Measurements from ENCODE around the gene STARD9.
A peak's percentile ranks its signal among the peaks of the same experiment; 100 is the strongest.
"Not testable (repeated sequence)": the region's sequence is repeated elsewhere in the genome, so short reads cannot be mapped to it uniquely, and the experiment has no call there.

STARD9 gene

GRCh38 chr15:42590619-42591237, 15.3 kb downstream of the STARD9 start:
- no peak for DNase-seq (ENCODE audit: low read depth in 2 of 2, low spot score in 1 of 2)

- no peak for DNase-seq (ENCODE audit: low read depth in 2 of 2, low spot score in 1 of 2)
Measured at GRCh38 chr15:42591238-42591934, 16.0 kb downstream of the STARD9 start.

- DNase-seq (ENCODE audit: low read depth in 2 of 2, low spot score in 1 of 2): no peak
Measured at GRCh38 chr15:42592716-42593115, 17.3 kb downstream of the STARD9 start.

- DNase-seq (ENCODE audit: low read depth in 2 of 2, low spot score in 1 of 2): no peak
Measured at GRCh38 chr15:42593143-42593542, 17.7 kb downstream of the STARD9 start.

DNA sequence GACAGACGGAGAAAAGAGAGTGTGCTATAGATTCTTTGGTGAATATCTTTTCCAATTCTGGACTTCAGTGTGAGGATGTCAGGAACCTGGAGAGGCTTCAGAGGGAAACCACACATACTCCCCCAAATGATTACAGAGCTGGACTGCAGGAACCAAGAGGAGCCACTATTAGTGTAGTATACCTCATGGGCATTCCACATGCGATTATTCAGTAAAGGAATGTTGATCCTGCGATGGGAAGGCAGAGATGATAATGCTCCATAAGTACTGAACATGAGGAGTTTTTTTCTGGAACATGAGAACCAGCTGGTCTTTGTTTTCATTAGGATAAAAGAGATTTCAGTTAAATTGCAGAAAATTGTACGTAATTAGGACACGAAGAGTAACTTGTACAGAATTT, 18.7 kb downstream of the STARD9 start:
- no peak for DNase-seq (ENCODE audit: low read depth in 2 of 2, low spot score in 1 of 2)

GRCh38 chr15:42595626-42596240, 20.3 kb downstream of the STARD9 start:
- DNase-seq (ENCODE audit: low read depth in 2 of 2, low spot score in 1 of 2): no peak

- DNase-seq (ENCODE audit: low read depth in 2 of 2, low spot score in 1 of 2): not testable (repeated sequence)
Measured at GRCh38 chr15:42601316-42601715, 25.9 kb downstream of the STARD9 start.

DNA sequence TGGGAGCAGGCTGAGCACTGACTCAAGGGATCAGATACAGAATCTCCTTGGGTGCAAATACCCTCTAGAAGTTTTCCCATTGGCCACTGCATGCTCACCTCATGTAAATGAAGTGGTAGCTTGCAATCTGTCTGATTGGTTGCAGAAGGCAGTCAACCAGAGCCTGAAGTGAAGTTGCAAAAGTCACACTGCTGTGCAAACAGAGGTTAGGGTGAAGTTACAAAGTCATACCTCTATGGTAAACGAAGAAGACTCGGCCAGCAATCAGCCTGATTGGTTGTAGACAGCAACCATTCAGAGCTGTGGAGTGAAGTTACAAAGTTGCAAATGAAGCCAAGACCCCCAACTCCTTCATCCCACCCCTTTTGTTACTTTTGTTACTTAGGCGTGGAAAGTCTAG, 27.1 kb downstream of the STARD9 start:
- no peak for DNase-seq (ENCODE audit: low read depth in 2 of 2, low spot score in 1 of 2)

- DNase-seq (ENCODE audit: low read depth in 2 of 2, low spot score in 1 of 2): no peak
Measured at GRCh38 chr15:42603978-42604377, 28.6 kb downstream of the STARD9 start.

GRCh38 chr15:42604894-42605744, 29.7 kb downstream of the STARD9 start:
- no peak for DNase-seq (ENCODE audit: low read depth in 2 of 2, low spot score in 1 of 2)

DNA sequence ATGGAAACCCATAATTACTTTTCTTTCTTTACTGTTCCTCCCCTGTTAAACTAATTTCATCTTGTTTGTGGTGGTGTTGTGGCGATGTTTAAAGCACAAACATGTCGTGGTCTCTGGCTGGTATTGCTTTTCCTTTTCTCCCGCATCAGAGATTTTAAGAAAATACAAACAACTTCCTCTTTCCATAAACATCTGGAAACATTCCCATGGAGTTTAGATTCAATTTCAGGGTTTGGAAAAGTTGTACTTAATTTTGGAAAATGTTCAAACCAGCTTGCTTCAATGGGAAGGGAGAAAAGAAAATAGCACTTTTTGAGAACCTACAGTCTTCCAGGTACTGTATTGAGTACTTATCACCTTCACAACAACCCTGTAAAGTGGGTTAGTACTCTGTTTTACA, 30.4 kb downstream of the STARD9 start:
- DNase-seq (ENCODE audit: low read depth in 2 of 2, low spot score in 1 of 2): no peak

DNA sequence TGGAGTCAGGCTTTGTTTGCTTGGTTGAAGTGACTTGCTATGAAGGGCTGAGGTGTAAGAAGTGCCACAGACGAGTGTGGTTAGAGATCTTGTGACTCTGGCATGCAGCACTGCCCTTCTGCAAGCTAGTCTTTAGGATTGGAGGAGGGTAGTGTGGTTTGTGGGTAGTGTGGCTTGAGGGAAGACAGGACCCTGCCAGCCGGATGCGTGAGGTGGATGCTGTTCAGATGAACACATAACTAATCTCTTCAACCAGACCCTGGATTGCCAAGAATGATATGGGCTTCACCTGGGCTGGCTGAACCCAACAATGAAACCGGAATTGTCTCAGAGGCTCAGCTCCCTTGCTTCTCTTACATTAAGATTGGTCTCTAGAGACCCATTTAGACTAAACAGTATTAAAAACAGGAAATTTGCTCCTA, 32.7 kb downstream of the STARD9 start:
- peak in 1 of 2 donors; percentile 30 for DNase-seq (ENCODE audit: low read depth in 2 of 2, low spot score in 1 of 2)

DNA sequence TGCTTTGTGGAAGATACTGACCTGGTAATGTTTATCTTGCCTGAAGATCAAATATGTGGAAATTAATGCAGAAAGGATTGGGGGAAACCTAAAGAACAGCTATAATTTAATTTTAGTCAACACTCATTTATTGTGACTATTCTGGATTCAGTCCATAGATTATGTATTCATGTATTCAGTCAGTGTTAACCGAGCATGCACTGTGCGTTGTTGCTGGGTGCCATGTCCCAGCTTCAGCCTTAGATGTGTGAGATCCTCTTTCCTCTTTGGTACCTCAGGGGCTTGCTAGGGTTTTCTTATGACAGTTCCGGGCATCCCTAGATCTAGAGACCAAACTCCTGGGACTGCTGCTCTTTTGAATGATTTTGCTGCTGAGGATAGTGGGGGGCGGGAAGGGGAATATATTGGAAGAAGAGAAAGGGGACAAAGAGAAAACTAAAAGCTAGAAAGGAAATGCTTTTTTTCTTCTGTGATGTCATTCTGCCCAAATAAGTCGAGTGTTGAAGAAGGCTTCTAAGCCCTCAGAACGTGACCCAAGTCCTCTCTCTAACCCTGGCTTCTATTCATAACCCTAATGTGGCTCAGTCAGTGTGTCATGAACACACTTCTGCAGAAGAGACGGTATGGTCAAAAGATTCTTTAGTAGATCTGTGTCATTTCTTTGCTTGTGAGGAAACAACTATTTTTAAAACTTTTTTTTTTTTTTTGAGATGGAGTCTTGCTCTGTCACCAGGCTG, 33.5 kb downstream of the STARD9 start:
- no peak for DNase-seq (ENCODE audit: low read depth in 2 of 2, low spot score in 1 of 2)

DNA sequence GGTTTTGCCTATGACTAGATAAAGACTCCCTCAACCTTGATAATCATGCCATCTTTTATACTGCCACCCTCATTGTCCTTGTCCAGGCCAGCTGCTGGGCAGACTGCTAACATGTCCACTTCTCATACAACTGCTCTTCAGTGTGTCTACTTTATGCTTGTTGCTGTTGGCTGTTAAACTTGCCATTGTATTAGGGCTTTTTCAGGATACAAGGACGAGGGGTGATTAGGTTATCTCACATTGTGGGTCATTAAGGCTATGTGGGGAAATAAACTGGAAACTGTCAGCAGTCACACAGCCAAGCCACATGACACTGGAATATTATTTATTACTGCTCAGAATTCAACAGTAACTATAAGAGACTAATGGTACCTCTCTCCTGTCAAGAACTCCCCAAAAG, 36.1 kb downstream of the STARD9 start:
- no peak for DNase-seq (ENCODE audit: low read depth in 2 of 2, low spot score in 1 of 2)

DNA sequence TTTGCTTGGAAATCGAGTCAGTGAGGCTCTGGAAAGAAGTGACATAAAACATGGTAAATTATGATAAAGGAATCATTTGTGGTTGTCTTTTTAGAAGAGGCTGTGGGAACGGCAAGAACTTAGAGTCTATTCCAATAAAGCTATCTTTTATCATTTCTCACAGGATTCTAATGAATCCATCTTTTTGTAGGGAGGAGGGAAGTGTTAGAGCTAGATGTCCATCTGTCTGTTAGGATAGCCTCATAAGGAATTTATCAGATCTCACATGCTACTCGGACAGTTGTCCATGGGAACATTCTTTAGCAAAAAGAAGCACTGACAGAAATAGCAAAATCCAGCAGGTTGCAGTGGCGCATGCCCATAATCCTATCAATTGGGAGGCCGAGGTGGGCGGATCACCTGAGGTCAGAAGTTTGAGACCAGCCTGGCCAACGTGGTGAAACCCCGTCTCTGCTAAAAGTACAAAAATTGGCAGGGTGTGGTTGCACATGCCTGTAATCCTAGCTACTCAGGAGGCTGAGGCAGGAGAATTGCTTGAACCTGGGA, 37.0 kb downstream of the STARD9 start:
- DNase-seq (ENCODE audit: low read depth in 2 of 2, low spot score in 1 of 2): no peak

- no peak for DNase-seq (ENCODE audit: low read depth in 2 of 2, low spot score in 1 of 2)
Measured at GRCh38 chr15:42616107-42616506, 40.7 kb downstream of the STARD9 start.

DNA sequence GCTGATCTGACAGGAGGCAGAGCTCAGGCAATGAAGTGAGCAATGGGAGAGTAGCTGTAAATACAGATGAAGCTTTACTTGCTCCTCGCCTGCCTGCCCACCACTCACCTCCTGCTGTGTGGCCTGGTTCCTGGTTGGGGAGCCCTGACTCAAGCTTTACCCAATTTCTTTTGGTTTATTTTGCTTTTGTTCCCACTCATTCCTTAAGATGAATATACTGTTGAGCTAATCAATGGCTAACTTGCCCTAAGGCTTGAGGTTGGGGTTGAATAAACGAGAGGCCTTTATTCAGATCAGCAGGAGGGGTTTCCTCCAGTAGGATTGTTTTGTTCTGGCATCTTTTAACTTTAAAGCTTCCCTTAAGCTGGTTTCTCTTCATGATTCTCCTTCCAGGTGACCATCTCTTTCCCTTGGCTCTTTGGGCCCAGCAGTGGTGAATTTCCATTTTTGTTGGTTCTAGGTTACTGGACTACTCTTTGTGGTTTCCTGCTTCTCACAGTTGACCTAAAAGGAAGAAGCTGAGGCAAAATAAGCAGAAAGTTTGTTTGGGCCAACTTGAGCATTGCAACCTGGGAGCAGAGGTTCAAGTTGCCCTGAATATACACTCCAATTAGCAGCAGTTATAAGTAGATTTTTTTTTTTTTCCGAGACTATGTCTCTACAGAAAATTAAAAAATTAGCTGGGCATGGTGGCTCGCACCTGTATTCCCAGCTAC, 44.4 kb downstream of the STARD9 start:
- no peak for DNase-seq (ENCODE audit: low read depth in 2 of 2, low spot score in 1 of 2)

- DNase-seq (ENCODE audit: low read depth in 2 of 2, low spot score in 1 of 2): no peak
Measured at GRCh38 chr15:42621386-42621785, 46.0 kb downstream of the STARD9 start.

DNA sequence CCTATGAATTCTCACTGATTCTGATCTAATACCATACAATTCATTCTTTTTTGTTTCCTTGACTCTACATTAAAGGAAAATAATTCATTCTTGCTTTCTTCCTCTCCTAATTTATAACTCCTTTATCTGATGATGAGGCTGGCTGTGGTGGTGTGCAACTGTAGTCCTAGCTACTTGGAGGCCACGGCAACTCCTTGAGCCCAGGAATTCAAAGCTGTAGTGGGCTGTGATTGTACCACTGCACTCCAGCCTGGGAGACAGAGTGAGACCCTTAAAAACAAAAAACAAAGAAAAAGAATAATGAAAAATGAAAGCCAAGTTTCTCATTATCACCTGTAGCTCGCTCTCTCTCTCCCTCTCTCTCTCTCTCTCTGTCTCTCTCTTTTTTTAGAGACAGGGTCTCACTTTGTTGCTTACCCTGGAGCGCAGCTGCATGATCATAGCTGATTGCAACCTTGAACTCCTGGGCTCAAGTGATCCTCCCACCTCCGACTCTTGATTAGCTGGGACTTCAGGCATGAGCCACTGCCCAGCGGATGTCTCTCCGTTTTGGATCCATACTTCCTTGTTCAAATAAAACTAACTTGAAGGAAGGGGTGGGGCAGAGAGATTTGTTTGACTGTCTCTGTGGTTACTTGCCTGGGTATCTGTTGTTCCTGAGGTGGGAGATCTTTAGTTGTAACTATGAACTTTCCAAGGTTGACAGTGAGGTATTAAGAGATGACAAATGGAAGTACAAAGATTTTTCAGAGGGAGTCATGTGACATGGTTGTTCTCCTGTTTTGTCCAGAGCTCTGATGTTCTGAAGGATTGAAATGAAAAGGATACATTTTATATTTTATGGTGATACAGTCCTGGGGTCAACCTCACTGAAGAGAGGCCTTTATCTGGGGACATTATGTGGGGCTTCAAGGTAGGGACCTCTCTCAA, 46.9 kb downstream of the STARD9 start:
- DNase-seq (ENCODE audit: low read depth in 2 of 2, low spot score in 1 of 2): no peak
